ENCODE measurements around the gene GPR151. TPM values are rescaled to one million over a fixed set of nuclear protein-coding genes. Genes with fewer than 3 reads are reported as not detected.

The GPR151 gene
- polyA plus RNA-seq, 3 donors: not detected

DNA sequence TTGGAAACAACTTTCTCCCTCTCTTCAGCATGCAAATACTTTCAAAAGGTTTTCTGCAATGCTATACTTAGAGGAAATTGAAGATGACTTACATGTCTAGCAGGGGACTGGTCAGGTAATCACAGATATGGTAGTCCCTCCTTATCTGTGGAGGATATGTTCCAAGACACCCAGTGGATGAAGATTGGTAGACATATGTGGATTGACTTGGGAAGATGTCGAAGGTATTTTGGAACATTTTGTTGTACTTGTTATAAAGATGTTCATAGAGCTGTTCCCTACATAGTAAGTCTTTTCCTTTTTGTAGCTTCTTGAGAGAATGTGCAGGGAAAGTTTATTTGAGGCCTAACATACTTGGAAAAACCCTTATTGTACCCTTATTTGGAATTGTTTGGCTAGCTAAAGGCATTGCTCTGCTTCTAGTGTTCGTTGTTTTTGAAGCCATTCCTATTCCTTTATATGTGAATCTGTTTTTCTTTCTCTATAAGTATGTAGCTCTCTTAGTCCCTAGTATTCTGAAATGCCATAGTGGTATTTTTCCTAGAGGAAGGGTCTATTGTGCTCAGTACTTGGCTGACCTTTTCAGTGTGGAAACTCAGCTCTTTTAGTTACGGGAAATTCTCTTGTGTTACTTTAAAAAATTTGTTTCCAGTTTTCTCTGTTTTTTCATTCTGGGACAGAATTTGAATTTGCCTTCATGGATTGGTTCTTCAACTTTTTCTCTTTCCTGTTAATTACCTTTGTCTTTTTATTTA lies 25.7 kb downstream of the GPR151 start:
- H3K9me3 ChIP-seq (replicated peaks in 1 of 2; ENCODE audit: control insufficient read depth in 1 of 2, insufficient read depth in 1 of 2, low read length in 2 of 2): no peaks in the 10 kb centered on the region
- H3K4me2 ChIP-seq (replicated peaks; ENCODE audit: extremely low read depth, low read length, poor library complexity, severe bottlenecking): no peak overlapping the region
- H3K9ac ChIP-seq (ENCODE audit: insufficient read depth, low read length, poor library complexity, severe bottlenecking): no peak overlapping the region
- H3K27ac ChIP-seq (ENCODE audit: low read depth in 1 of 2, low read length in 2 of 2): no peak overlapping the region
- peaks cover 54 to 66% of the 10 kb centered on the region in 2 donors for H3K36me3 Mint-ChIP-seq
- H3K9me3 Mint-ChIP-seq: no peaks in the 10 kb centered on the region
- H3K27me3 ChIP-seq (ENCODE audit: control insufficient read depth in 2 of 2, insufficient read depth in 2 of 2, low read length in 2 of 2): no peaks in the 10 kb centered on the region
- H3K27ac Mint-ChIP-seq: no peak overlapping the region
- peaks cover 54 to 91% of the 10 kb centered on the region in 2 donors for H3K36me3 ChIP-seq (replicated peaks in 1 of 2; ENCODE audit: control insufficient read depth in 1 of 2, insufficient read depth in 2 of 2, low read length in 2 of 2)
- H3K4me1 ChIP-seq (ENCODE audit: control insufficient read depth in 1 of 2, insufficient read depth in 2 of 2, low read length in 2 of 2): no peaks in the 10 kb centered on the region
- H2AFZ ChIP-seq (ENCODE audit: insufficient read depth, low read depth, low read length, poor library complexity, severe bottlenecking): no peak overlapping the region
- DNase-seq: no peak
- no peaks in the 10 kb centered on the region for H4K20me1 ChIP-seq (ENCODE audit: insufficient read depth, low read length)
- intact Hi-C loops (cut with micrococcal nuclease): no loop called here
- no peaks in the 10 kb centered on the region for H3K27me3 Mint-ChIP-seq (ENCODE audit: low read depth in 3 of 3)
- no peak overlapping the region for H3K4me3 ChIP-seq (replicated peaks in 1 of 3; ENCODE audit: low read depth in 2 of 3, low read length in 3 of 3)
- no peaks in the 10 kb centered on the region for H3K4me1 Mint-ChIP-seq
- no peaks in the 10 kb centered on the region for H3K79me2 ChIP-seq (ENCODE audit: insufficient read depth, low read length)
- no peak for TF ChIP-seq CTCF (IDR thresholded peaks at IDR 0.05)
- H3K4me3 Mint-ChIP-seq: no peak overlapping the region
- WGBS (ENCODE audit: insufficient coverage): no CpG with 5 or more reads among the region's 3 CpGs

GRCh38 chr5:146484714-146485391 lies 31.1 kb downstream of the GPR151 start:
- H3K27me3 Mint-ChIP-seq (ENCODE audit: low read depth in 3 of 3): no peaks in the 10 kb centered on the region
- H3K27ac ChIP-seq (ENCODE audit: low read depth in 1 of 2, low read length in 2 of 2): no peak overlapping the region
- no peaks in the 10 kb centered on the region for H3K4me1 ChIP-seq (ENCODE audit: control insufficient read depth in 1 of 2, insufficient read depth in 2 of 2, low read length in 2 of 2)
- H3K4me2 ChIP-seq (replicated peaks; ENCODE audit: extremely low read depth, low read length, poor library complexity, severe bottlenecking): no peak overlapping the region
- H3K9ac ChIP-seq (ENCODE audit: insufficient read depth, low read length, poor library complexity, severe bottlenecking): no peak overlapping the region
- TF ChIP-seq CTCF (IDR thresholded peaks at IDR 0.05): no peak
- H4K20me1 ChIP-seq (ENCODE audit: insufficient read depth, low read length): no peaks in the 10 kb centered on the region
- no peaks in the 10 kb centered on the region for H3K9me3 ChIP-seq (replicated peaks in 1 of 2; ENCODE audit: control insufficient read depth in 1 of 2, insufficient read depth in 1 of 2, low read length in 2 of 2)
- no peak overlapping the region for H3K4me3 Mint-ChIP-seq
- intact Hi-C loops (cut with micrococcal nuclease): no loop called here
- peaks cover 66 to 72% of the 10 kb centered on the region in 2 donors for H3K36me3 Mint-ChIP-seq
- no peaks in the 10 kb centered on the region for H3K79me2 ChIP-seq (ENCODE audit: insufficient read depth, low read length)
- H3K27me3 ChIP-seq (ENCODE audit: control insufficient read depth in 2 of 2, insufficient read depth in 2 of 2, low read length in 2 of 2): no peaks in the 10 kb centered on the region
- H3K4me1 Mint-ChIP-seq: no peaks in the 10 kb centered on the region
- no peak for DNase-seq
- peaks cover 72 to 94% of the 10 kb centered on the region in 2 donors for H3K36me3 ChIP-seq (replicated peaks in 1 of 2; ENCODE audit: control insufficient read depth in 1 of 2, insufficient read depth in 2 of 2, low read length in 2 of 2)
- no peak overlapping the region for H3K27ac Mint-ChIP-seq
- H3K9me3 Mint-ChIP-seq: no peaks in the 10 kb centered on the region
- H2AFZ ChIP-seq (ENCODE audit: insufficient read depth, low read depth, low read length, poor library complexity, severe bottlenecking): no peak overlapping the region
- no peak overlapping the region for H3K4me3 ChIP-seq (replicated peaks in 1 of 3; ENCODE audit: low read depth in 2 of 3, low read length in 3 of 3)

All from CD14-positive monocyte (primary cell).